ENCODE measurements around the gene METTL2A. TPM values are rescaled to one million over a fixed set of nuclear protein-coding genes. Genes with fewer than 3 reads are reported as not detected.

METTL2A gene
- total and polyA plus RNA-seq, 10 of the 15 experiments (the other 5 are each of a cell fraction or from before 2014, with no cell fraction given): 19.7 to 34.0 (median 25.3) TPM

DNA sequence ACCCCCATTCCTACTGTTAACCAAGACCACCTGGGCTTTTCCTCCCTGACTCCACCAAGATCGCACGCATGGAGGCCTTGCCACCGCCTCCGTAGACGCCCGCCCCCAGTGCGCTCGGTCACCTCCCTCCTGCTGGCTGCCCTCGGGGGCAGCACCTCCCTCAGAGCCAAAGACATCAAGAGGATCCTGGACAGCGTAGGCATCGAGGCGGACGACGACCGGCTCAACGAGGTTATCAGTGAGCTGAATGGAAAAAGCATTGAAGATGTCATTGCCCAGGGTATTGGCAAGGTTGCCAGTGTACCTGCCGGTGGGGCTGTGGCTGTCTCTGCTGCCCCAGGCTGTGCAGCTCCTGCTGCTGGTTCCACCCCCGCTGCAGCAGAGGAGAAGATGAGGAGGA lies 42.1 kb upstream of the METTL2A start:
- H3K36me3 ChIP-seq (ENCODE audit: control insufficient read depth in 2 of 2, insufficient read depth in 2 of 2, low read length in 1 of 2): no peaks in the 10 kb centered on the region
- H4K20me1 ChIP-seq (ENCODE audit: control insufficient read depth, insufficient read depth): no peaks in the 10 kb centered on the region
- 64% methylated on average over 14 of the region's 18 CpGs for WGBS (ENCODE audit: insufficient coverage, insufficient replicate concordance, low lambda C conversion rate, missing lambda C conversion rate)
- in situ Hi-C loops (cut with MboI): no loop called here
- ChIA-PET SMC1A (ENCODE audit: uncharacterized antibody, unreplicated experiment) (no interaction called here), RAD21 (ENCODE audit: unreplicated experiment) (no interaction called here), POLR2A (no interaction called here), CTCF (no interaction called here)
- no peaks in the 10 kb centered on the region for H3K4me1 ChIP-seq (ENCODE audit: control insufficient read depth, insufficient read depth, low read length)
- intact Hi-C loops (cut with micrococcal nuclease; ENCODE audit: unreplicated experiment): no loop called here
- H3K4me2 ChIP-seq (ENCODE audit: control insufficient read depth, insufficient read depth): no peak overlapping the region
- TF ChIP-seq NFYB (IDR thresholded peaks at IDR 0.05; ENCODE audit: insufficient read depth, low read depth, low read length) (no peak), ESRRA (IDR thresholded peaks at IDR 0.05; ENCODE audit: low read length) (no peak), ZNF274 (IDR thresholded peaks at IDR 0.05; ENCODE audit: insufficient read depth, insufficient read length) (no peak), NR2C2 (IDR thresholded peaks at IDR 0.05; ENCODE audit: borderline replicate concordance, control insufficient read depth, insufficient read length, low read depth) (no peak), POLR2AphosphoS2 (IDR thresholded peaks at IDR 0.05; ENCODE audit: low read depth, low read length) (no peak), MXI1 (IDR thresholded peaks at IDR 0.05; ENCODE audit: low read depth, low read length) (no peak), ZNF24 (IDR thresholded peaks at IDR 0.05) (no peak), RCOR1 (conservative IDR thresholded peaks at IDR 0.05; ENCODE audit: low read depth, low read length) (no peak), ZZZ3 (IDR thresholded peaks at IDR 0.05; ENCODE audit: control insufficient read depth, insufficient read length, low read depth) (no peak), WRNIP1 (IDR thresholded peaks at IDR 0.05; ENCODE audit: borderline replicate concordance, low read depth, low read length) (no peak)
- TF ChIP-seq, protein P1, sequence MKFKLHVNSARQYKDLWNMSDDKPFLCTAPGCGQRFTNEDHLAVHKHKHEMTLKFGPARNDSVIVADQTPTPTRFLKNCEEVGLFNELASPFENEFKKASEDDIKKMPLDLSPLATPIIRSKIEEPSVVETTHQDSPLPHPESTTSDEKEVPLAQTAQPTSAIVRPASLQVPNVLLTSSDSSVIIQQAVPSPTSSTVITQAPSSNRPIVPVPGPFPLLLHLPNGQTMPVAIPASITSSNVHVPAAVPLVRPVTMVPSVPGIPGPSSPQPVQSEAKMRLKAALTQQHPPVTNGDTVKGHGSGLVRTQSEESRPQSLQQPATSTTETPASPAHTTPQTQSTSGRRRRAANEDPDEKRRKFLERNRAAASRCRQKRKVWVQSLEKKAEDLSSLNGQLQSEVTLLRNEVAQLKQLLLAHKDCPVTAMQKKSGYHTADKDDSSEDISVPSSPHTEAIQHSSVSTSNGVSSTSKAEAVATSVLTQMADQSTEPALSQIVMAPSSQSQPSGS (IDR thresholded peaks at IDR 0.05; ENCODE audit: low read length): no peak
- TF ChIP-seq, protein P2, sequence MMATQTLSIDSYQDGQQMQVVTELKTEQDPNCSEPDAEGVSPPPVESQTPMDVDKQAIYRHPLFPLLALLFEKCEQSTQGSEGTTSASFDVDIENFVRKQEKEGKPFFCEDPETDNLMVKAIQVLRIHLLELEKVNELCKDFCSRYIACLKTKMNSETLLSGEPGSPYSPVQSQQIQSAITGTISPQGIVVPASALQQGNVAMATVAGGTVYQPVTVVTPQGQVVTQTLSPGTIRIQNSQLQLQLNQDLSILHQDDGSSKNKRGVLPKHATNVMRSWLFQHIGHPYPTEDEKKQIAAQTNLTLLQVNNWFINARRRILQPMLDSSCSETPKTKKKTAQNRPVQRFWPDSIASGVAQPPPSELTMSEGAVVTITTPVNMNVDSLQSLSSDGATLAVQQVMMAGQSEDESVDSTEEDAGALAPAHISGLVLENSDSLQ (IDR thresholded peaks at IDR 0.05): no peak
- TF ChIP-seq, protein P3, sequence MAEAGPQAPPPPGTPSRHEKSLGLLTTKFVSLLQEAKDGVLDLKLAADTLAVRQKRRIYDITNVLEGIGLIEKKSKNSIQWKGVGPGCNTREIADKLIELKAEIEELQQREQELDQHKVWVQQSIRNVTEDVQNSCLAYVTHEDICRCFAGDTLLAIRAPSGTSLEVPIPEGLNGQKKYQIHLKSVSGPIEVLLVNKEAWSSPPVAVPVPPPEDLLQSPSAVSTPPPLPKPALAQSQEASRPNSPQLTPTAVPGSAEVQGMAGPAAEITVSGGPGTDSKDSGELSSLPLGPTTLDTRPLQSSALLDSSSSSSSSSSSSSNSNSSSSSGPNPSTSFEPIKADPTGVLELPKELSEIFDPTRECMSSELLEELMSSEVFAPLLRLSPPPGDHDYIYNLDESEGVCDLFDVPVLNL (IDR thresholded peaks at IDR 0.05; ENCODE audit: low read depth, low read length): no peak
- TF ChIP-seq, protein P4, sequence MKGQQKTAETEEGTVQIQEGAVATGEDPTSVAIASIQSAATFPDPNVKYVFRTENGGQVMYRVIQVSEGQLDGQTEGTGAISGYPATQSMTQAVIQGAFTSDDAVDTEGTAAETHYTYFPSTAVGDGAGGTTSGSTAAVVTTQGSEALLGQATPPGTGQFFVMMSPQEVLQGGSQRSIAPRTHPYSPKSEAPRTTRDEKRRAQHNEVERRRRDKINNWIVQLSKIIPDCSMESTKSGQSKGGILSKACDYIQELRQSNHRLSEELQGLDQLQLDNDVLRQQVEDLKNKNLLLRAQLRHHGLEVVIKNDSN (IDR thresholded peaks at IDR 0.05; ENCODE audit: borderline replicate concordance, extremely low read length, insufficient read depth, low read depth, low read length): no peak
- H3K9ac ChIP-seq (ENCODE audit: control insufficient read depth, insufficient read depth, low read length): no peak overlapping the region
- DNase-seq (ENCODE audit: low read depth, low spot score) (no peak), ATAC-seq (no peak), FAIRE-seq (no peak)
- no peaks in the 10 kb centered on the region for H3K79me2 ChIP-seq (ENCODE audit: control insufficient read depth, insufficient read depth, low read length)
- H2AFZ ChIP-seq (ENCODE audit: control insufficient read depth, low read depth, low read length): no peak overlapping the region
- no TSS peak for BruUV-seq (replicated peaks)
- no peaks in the 10 kb centered on the region for H3K9me3 ChIP-seq (replicated peaks; ENCODE audit: control insufficient read depth, insufficient read depth, low read length)
- no peak overlapping the region for H3K27ac ChIP-seq (ENCODE audit: control insufficient read depth, insufficient read depth)
- H3K27me3 ChIP-seq (replicated peaks in 1 of 2; ENCODE audit: control insufficient read depth in 2 of 2, insufficient read depth in 2 of 2, low read length in 1 of 2): 0 out of 4 replicates have a peak, but pooled peaks cover 0 to 3% of the 10 kb centered on the region in 2 experiments
- H3K4me3 ChIP-seq: no peak overlapping the region

Data from GM12878 (cell line).